ENCODE results near the gene MLF2.

MLF2 gene

GRCh38 chr12:6778217-6778573, 25.3 kb upstream of the MLF2 start:
- no peak for DNase-seq

GRCh38 chr12:6777386-6777785, 24.4 kb upstream of the MLF2 start:
- DNase-seq = no peak

- DNase-seq = no peak
Observed at GRCh38 chr12:6775185-6776174, 22.5 kb upstream of the MLF2 start.

GRCh38 chr12:6774499-6775062, 21.6 kb upstream of the MLF2 start:
- no peak for DNase-seq

- DNase-seq = no peak
Observed at GRCh38 chr12:6773590-6774351, 20.8 kb upstream of the MLF2 start.

GRCh38 chr12:6772726-6773589, 20.0 kb upstream of the MLF2 start:
- no peak for DNase-seq

- no peak for DNase-seq
Observed at GRCh38 chr12:6772331-6772695, 19.4 kb upstream of the MLF2 start, which contains the start of gene LAG3. Gene LAG3 (plus strand): TSS chr12:6772520. CDS start chr12:6772853, 333 bp downstream.

- DNase-seq = no peak
Observed at GRCh38 chr12:6771509-6772330, 18.8 kb upstream of the MLF2 start.

GRCh38 chr12:6771091-6771495, 18.2 kb upstream of the MLF2 start:
- no peak for DNase-seq

- DNase-seq = no peak
Observed at GRCh38 chr12:6770600-6770999, 17.7 kb upstream of the MLF2 start.

- no peak for DNase-seq
Observed at GRCh38 chr12:6770094-6770493, 17.2 kb upstream of the MLF2 start.

- no peak for DNase-seq
Observed at GRCh38 chr12:6769666-6770065, 16.7 kb upstream of the MLF2 start.

- peak; percentile 34 for DNase-seq
Observed at GRCh38 chr12:6768990-6769389, 16.0 kb upstream of the MLF2 start.

- DNase-seq = no peak
Observed at GRCh38 chr12:6768437-6768914, 15.5 kb upstream of the MLF2 start.

- no peak for DNase-seq
Observed at GRCh38 chr12:6767353-6768319, 14.7 kb upstream of the MLF2 start.

GRCh38 chr12:6766651-6767349, 13.9 kb upstream of the MLF2 start:
- DNase-seq = peak; percentile 71

GRCh38 chr12:6765634-6766581, 13.0 kb upstream of the MLF2 start, which contains the start of gene PTMS:
Gene PTMS (plus strand): TSS chr12:6766363. CDS start chr12:6766706, 343 bp downstream.
- DNase-seq = peak; percentile 94

GRCh38 chr12:6765048-6765633, 12.2 kb upstream of the MLF2 start:
- no peak for DNase-seq
